NCI-H1092 treated with DMSO at 0.1 percent for 48 hours (cell line): ENCODE results near the gene PPP1R1A.

Source experiments
- DNase-seq: peaks from one replicate; lab custom pipeline; 2025; lab: John Stamatoyannopoulos, UW

The PPP1R1A gene

GRCh38 chr12:54588110-54588889 lies at the start of gene PPP1R1A:
Gene PPP1R1A, minus strand, starts transcription at chr12:54588659. Its CDS starts 171 bp downstream, at chr12:54588488.
- no peak for DNase-seq

- DNase-seq, result no peak
These were observed 46.3 kb upstream of the PPP1R1A start, which contains the start of gene LACRT for GRCh38 chr12:54634795-54635194. Gene LACRT, minus strand, starts transcription at chr12:54634895. Its CDS starts 54 bp downstream, at chr12:54634841.

- DNase-seq, result no peak
These were observed 43.7 kb upstream of the PPP1R1A start for GRCh38 chr12:54631988-54632728.

- DNase-seq, result no peak
These were observed 43.1 kb upstream of the PPP1R1A start for GRCh38 chr12:54631551-54631950.

- no peak for DNase-seq
These were observed 41.5 kb upstream of the PPP1R1A start for GRCh38 chr12:54629925-54630324.

GRCh38 chr12:54628186-54628846 lies 39.9 kb upstream of the PPP1R1A start:
- DNase-seq, result no peak

- DNase-seq, result no peak
These were observed 38.8 kb upstream of the PPP1R1A start for GRCh38 chr12:54627304-54627703.

- DNase-seq, result no peak
These were observed 37.1 kb upstream of the PPP1R1A start for GRCh38 chr12:54625598-54625997.

GRCh38 chr12:54624315-54625279 lies 36.1 kb upstream of the PPP1R1A start:
- DNase-seq, result no peak

- no peak for DNase-seq
These were observed 34.2 kb upstream of the PPP1R1A start for GRCh38 chr12:54622463-54623183.

- no peak for DNase-seq
These were observed 28.6 kb upstream of the PPP1R1A start for GRCh38 chr12:54616933-54617680.

GRCh38 chr12:54612225-54612750 lies 23.8 kb upstream of the PPP1R1A start:
- no peak for DNase-seq

- no peak for DNase-seq
These were observed 23.3 kb upstream of the PPP1R1A start for GRCh38 chr12:54611715-54612149.

- DNase-seq, result no peak
These were observed 20.3 kb upstream of the PPP1R1A start for GRCh38 chr12:54608769-54609168.

GRCh38 chr12:54608156-54608555 lies 19.7 kb upstream of the PPP1R1A start:
- no peak for DNase-seq

- no peak for DNase-seq
These were observed 18.1 kb upstream of the PPP1R1A start for GRCh38 chr12:54606556-54606955.

GRCh38 chr12:54605138-54605970 lies 16.9 kb upstream of the PPP1R1A start:
- DNase-seq, result no peak

- no peak for DNase-seq
These were observed 16.0 kb upstream of the PPP1R1A start for GRCh38 chr12:54604436-54604835.

GRCh38 chr12:54603872-54604271 lies 15.4 kb upstream of the PPP1R1A start:
- no peak for DNase-seq
